Stimulated activated naive CD4-positive, alpha-beta T cell (primary cell): ENCODE results near the gene STX5.
"Not testable (repeated sequence)": the region's sequence is repeated elsewhere in the genome, so short reads cannot be mapped to it uniquely, and the experiment has no call there.

Experiments
- DNase-seq, 6 experiments: peaks; one replicate each; lab custom pipeline; 2025; lab: John Stamatoyannopoulos, UW

STX5 gene

DNA sequence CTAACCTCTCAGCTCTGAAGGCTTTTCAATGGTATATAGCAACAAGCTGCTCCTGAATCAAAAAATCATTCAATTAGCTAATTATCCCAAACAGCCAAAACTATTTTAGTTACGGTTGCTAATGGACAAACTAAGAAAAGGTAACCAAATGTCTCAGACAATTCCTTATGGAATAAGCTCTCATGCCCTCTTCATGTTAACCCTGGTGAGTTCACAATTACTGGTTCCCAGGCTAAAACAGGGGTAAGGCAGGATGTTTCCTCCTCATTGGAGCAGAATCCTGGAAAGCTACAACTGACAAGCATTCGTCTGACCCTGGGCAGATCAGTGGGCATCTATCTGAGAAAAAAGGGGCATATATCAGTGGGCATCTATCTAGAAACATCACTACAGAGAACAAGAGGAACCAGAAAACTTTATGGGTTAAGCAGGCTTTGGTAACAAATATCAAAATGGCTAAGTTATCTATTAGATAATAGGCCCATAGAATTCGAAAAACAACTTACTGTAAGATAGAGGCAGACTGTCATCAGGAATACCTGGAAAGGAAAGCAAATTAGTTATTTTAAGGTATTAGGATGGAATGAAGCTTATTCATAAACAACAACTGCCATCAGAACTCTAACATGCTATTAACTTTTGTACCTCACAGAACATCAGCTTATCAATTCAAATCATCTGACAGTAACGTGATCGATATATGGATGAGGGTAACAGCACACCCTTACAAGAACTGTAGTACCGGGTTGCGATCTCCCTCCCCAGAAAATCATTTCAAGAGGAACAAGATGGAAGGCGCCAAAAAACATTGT is 22.4 kb upstream of the STX5 start:
- no peak for DNase-seq

- DNase-seq: no peak
Measured at GRCh38 chr11:62853279-62853965, 21.6 kb upstream of the STX5 start.

DNA sequence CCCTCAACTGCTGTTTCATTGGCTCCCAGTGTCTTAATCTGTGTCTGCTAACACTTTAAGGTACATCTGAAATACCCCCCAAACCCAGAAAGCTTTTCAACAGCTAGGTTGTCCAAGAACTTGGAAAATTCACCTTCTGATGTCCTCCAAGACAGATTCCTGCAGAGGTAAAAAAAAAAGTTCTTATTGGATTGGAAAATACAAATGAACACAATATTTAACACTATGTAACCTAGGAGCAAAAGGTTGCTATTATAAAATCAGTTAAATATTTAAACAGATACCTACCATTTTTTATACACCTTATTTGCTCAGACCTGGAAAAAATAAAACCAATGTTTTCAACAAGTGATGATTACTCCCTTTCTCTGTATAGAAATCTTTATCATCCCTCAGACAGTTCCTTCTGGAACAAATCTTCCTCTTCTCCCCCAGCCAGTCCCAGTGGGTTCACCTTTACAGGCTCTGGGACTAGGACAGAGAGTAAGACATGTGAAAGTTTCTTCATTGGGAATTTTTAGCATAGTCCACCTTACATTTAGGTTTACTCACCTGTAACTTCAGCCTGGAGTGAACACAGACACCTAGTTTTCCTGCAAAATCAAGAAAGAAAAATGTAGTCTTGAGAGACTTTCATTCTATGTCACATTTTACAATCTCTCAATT is 20.8 kb upstream of the STX5 start:
- DNase-seq: no peak

GRCh38 chr11:62851807-62852522 is 20.1 kb upstream of the STX5 start:
- peak in 2 of 6 experiments; percentile 21 to 34 for DNase-seq

GRCh38 chr11:62850911-62851806 is 19.3 kb upstream of the STX5 start:
- DNase-seq: no peak

- no peak for DNase-seq
Measured at GRCh38 chr11:62847767-62848314, 16.0 kb upstream of the STX5 start.

GRCh38 chr11:62846177-62846576 is 14.3 kb upstream of the STX5 start:
- DNase-seq: no peak

GRCh38 chr11:62844154-62844553 is 12.3 kb upstream of the STX5 start:
- DNase-seq: no peak

- DNase-seq: no peak
Measured at GRCh38 chr11:62843466-62843865, 11.6 kb upstream of the STX5 start.

DNA sequence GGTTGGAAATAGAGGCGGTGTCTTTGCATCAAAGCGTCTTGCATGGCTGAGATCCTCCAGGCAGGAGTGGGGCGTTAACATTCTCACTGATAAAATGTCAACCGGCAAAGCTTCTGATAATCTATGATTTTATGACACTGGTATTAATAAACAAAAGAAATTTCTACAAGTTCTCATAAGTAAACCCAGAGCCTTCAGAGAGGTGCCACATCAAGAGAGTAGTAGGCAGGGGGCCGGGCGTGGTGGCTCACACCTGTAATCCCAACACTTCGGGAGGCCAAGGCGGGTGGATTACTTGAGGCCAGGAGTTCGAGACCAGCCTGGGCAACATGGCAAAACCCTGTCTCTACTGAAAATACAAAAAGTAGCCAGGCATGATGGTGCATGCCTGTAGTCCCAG is 11.0 kb upstream of the STX5 start:
- DNase-seq: not testable (repeated sequence)

GRCh38 chr11:62842171-62842741 is 10.4 kb upstream of the STX5 start:
- DNase-seq: peak in 4 of 6 experiments; percentile 18 to 61 (median 42)

DNA sequence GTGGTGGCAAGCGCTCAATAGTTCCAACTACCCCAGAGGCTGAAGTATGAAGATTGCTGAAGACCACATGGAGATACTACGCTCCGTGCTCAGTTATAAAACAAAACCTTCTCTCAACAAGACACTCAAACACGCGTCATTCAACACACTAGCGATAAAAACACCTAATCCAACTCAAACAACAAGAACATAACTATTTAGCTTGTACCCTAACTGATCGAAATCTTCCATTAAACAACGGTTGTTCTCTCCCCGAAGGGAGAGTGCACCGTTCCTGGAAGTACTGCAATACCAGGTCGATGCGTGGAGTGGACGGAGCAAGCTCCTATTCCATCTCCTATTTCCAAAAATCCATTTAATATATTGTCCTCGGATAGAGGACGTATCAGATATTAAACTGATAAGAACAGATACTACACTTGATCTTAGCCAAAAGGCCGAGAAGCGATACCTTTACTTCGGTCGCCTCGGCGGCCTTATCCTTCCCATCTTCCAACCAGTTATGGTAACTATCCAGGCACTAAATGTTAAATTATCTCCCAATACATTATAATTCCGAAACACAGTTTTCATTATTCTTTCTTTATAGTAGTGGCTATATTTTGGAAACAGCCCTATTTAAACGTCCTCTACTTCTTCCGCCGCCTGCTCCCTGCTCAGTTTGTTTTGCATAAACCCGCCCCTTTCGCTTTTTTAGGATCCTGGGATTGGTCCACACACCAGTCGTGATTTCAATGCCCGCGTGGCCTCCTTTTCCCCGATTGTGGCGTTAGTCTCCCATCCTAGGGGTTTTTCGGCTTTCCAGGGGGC is 9.7 kb upstream of the STX5 start:
- peak; percentile 77 to 97 (median 89) for DNase-seq

GRCh38 chr11:62840721-62841360 is 9.0 kb upstream of the STX5 start:
- peak in 3 of 6 experiments; percentile 69 to 74 (median 73) for DNase-seq

- peak; percentile 81 to 93 (median 91) for DNase-seq
Measured at GRCh38 chr11:62839050-62839945, 7.4 kb upstream of the STX5 start, which contains the start of gene WDR74. WDR74 (minus strand) TSS chr11:62839590; CDS start chr11:62839570, 20 bp downstream.

DNA sequence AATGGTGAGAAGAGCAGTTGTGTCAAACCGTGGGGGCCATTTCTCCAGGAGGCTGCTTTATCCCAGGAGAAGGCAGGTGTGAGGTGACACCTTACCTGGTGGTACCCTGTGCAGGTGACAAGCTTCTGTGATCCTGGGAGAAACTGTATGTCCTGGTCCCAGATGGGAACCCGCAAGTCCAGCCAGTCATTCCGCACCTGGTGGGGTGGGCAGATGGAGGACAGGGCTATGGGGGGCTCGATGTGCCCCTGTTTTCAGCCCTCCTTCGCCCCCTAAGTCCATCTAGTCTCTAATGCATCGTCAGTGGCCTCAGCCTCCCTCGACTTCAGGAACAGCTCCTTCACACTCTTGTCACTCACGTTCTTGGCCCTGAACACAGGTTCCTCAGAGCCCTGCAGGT is 3.5 kb upstream of the STX5 start:
- no peak for DNase-seq

GRCh38 chr11:62832336-62833234 is 734 bp upstream of the STX5 start, which contains the start of gene TEX54:
TEX54 (minus strand) TSS chr11:62832841.
- no peak for DNase-seq
